ENCODE data around the gene ATF7. TPM values are rescaled to one million over a fixed set of nuclear protein-coding genes. Genes with fewer than 3 reads are reported as not detected.

The ATF7 gene
- total and polyA plus RNA-seq, 4 donors: 16.8 to 43.3 (median 31.7) TPM

- no peaks in the 10 kb centered on the region for H3K27me3 ChIP-seq (ENCODE audit: control insufficient read depth in 3 of 3, insufficient read depth in 3 of 3, low read length in 2 of 3)
- H3K9ac ChIP-seq (ENCODE audit: insufficient read depth in 1 of 2, low read length in 2 of 2): no peak overlapping the region
- no peak overlapping the region for H3K4me3 ChIP-seq
- TF ChIP-seq CTCF (IDR thresholded peaks at IDR 0.05; ENCODE audit: control extremely low read depth, extremely low read depth): no peak
- H3K36me3 ChIP-seq (ENCODE audit: control insufficient read depth in 4 of 4, insufficient read depth in 4 of 4, low read length in 4 of 4): peaks cover 29 to 68% (median 59%) of the 10 kb centered on the region in 4 donors
- peaks cover 0 to 5% (median 0%) of the 10 kb centered on the region in 5 donors for H3K4me1 ChIP-seq (ENCODE audit: control insufficient read depth in 5 of 5, insufficient read depth in 5 of 5, low read length in 5 of 5)
- no peaks in the 10 kb centered on the region for H3K9me3 ChIP-seq (ENCODE audit: control insufficient read depth in 4 of 4, insufficient read depth in 3 of 4, low read length in 3 of 4)
- H3K27ac ChIP-seq (ENCODE audit: low read depth in 1 of 2, low read length in 1 of 2): no peak overlapping the region
- DNase-seq: no peak
- WGBS, 2 donors: 53 to 67% methylated on average over 1 of the region's 1 CpG
- no peak for ATAC-seq (ENCODE audit: insufficient read depth, low FRiP score)
Measured at GRCh38 chr12:53478865-53479264, 147.3 kb downstream of the ATF7 start.

GRCh38 chr12:53476769-53477209 is 149.4 kb downstream of the ATF7 start:
- WGBS, 2 donors: 73 to 77% methylated on average over 2 of the region's 2 CpGs
- Histone ChIP-seq H3K36me3 (ENCODE audit: control insufficient read depth in 4 of 4, insufficient read depth in 4 of 4, low read length in 4 of 4) (peaks cover 36 to 80% (median 52%) of the 10 kb centered on the region in 4 donors), H3K4me1 (ENCODE audit: control insufficient read depth in 5 of 5, insufficient read depth in 5 of 5, low read length in 5 of 5) (peaks cover 0 to 5% (median 0%) of the 10 kb centered on the region in 5 donors), H3K9ac (ENCODE audit: insufficient read depth in 1 of 2, low read length in 2 of 2) (no peak overlapping the region), H3K27ac (ENCODE audit: low read depth in 1 of 2, low read length in 1 of 2) (no peak overlapping the region), H3K27me3 (ENCODE audit: control insufficient read depth in 3 of 3, insufficient read depth in 3 of 3, low read length in 2 of 3) (no peaks in the 10 kb centered on the region), H3K9me3 (ENCODE audit: control insufficient read depth in 4 of 4, insufficient read depth in 3 of 4, low read length in 3 of 4) (no peaks in the 10 kb centered on the region), H3K4me3 (no peak overlapping the region)
- no peak for TF ChIP-seq CTCF (IDR thresholded peaks at IDR 0.05; ENCODE audit: control extremely low read depth, extremely low read depth)
- no peak for DNase-seq
- no peak for ATAC-seq (ENCODE audit: insufficient read depth, low FRiP score)

- DNase-seq (no peak), ATAC-seq (ENCODE audit: insufficient read depth, low FRiP score) (no peak)
- peaks cover 0 to 5% (median 0%) of the 10 kb centered on the region in 5 donors for H3K4me1 ChIP-seq (ENCODE audit: control insufficient read depth in 5 of 5, insufficient read depth in 5 of 5, low read length in 5 of 5)
- H3K27ac ChIP-seq (ENCODE audit: low read depth in 1 of 2, low read length in 1 of 2): no peak overlapping the region
- no peak for TF ChIP-seq CTCF (IDR thresholded peaks at IDR 0.05; ENCODE audit: control extremely low read depth, extremely low read depth)
- no peaks in the 10 kb centered on the region for H3K9me3 ChIP-seq (ENCODE audit: control insufficient read depth in 4 of 4, insufficient read depth in 3 of 4, low read length in 3 of 4)
- no peak overlapping the region for H3K4me3 ChIP-seq
- H3K36me3 ChIP-seq (ENCODE audit: control insufficient read depth in 4 of 4, insufficient read depth in 4 of 4, low read length in 4 of 4): peaks cover 38 to 82% (median 54%) of the 10 kb centered on the region in 4 donors
- no peaks in the 10 kb centered on the region for H3K27me3 ChIP-seq (ENCODE audit: control insufficient read depth in 3 of 3, insufficient read depth in 3 of 3, low read length in 2 of 3)
- H3K9ac ChIP-seq (ENCODE audit: insufficient read depth in 1 of 2, low read length in 2 of 2): no peak overlapping the region
- WGBS, 2 donors: 63 to 76% methylated on average over 13 of the region's 13 CpGs
Measured at GRCh38 chr12:53474819-53475218, 151.4 kb downstream of the ATF7 start.

GRCh38 chr12:53474077-53474476 is 152.1 kb downstream of the ATF7 start:
- Histone ChIP-seq H3K27ac (ENCODE audit: low read depth in 1 of 2, low read length in 1 of 2) (no peak overlapping the region), H3K27me3 (ENCODE audit: control insufficient read depth in 3 of 3, insufficient read depth in 3 of 3, low read length in 2 of 3) (no peaks in the 10 kb centered on the region), H3K36me3 (ENCODE audit: control insufficient read depth in 4 of 4, insufficient read depth in 4 of 4, low read length in 4 of 4) (peaks cover 39 to 83% (median 57%) of the 10 kb centered on the region in 4 donors)

More at GRCh38 chr12:53474077-53474476, 152.1 kb downstream of the ATF7 start:
- ATAC-seq (ENCODE audit: insufficient read depth, low FRiP score) (no peak), DNase-seq (no peak)
- Histone ChIP-seq H3K4me3 (no peak overlapping the region), H3K9me3 (ENCODE audit: control insufficient read depth in 4 of 4, insufficient read depth in 3 of 4, low read length in 3 of 4) (no peaks in the 10 kb centered on the region), H3K9ac (ENCODE audit: insufficient read depth in 1 of 2, low read length in 2 of 2) (no peak overlapping the region), H3K4me1 (ENCODE audit: control insufficient read depth in 5 of 5, insufficient read depth in 5 of 5, low read length in 5 of 5) (peaks cover 0 to 5% (median 0%) of the 10 kb centered on the region in 5 donors)
- WGBS, 2 donors: 68 to 84% methylated on average over 2 of the region's 2 CpGs
- TF ChIP-seq CTCF (IDR thresholded peaks at IDR 0.05; ENCODE audit: control extremely low read depth, extremely low read depth): no peak
